ENCODE results near the gene SKIL.
"Not testable (repeated sequence)": the region's sequence is repeated elsewhere in the genome, so short reads cannot be mapped to it uniquely, and the experiment has no call there.

The SKIL gene

DNA sequence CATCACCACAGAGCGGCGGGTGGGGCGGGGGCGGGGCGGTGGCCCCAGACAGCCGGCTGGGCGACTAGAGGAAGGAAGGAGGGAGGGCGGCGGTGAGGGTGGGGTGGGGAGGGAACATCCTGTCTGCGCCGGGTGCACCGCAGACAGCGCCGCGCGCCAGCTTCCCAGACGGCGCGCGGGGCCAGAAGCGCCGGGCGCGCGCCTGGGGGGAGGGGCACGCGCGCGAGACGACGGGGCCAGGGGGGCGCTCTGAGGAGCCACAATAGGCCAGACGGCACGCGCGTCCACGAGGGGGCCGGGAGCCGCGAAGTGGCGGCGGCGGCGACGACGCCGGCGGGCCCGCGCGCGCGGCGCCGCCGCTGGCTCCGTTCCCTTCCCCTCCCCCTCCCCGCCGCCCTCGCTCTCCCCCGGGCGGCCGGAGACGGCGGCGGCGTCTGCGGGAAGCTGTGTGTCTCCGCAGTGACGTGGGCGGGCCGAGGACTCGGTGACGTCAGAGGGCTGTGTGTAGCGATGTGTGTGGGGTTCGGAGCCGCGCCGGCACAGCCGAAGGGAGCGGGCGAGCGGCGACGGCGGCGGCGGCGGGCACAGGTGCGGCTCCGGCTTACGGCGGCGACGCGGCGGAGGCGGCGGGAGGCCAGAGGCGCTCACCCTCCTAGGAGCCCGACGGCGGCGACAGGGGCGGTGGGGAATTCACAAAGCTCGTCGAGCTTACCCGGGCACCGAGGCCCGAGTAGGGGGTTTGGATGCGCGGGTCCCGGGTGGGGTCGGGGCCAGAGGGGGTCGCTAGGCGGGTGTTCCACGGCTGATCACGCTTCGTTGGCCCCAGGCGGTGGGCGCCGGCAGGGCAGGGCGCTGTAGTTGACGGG, at the start of gene SKIL:
Gene SKIL (plus strand): TSS at position 540 of the 866 bp plus-strand sequence. CDS start 2,617 bp downstream, outside the sequence.
- DNase-seq (ENCODE audit: low read depth): peak; percentile 96

DNA sequence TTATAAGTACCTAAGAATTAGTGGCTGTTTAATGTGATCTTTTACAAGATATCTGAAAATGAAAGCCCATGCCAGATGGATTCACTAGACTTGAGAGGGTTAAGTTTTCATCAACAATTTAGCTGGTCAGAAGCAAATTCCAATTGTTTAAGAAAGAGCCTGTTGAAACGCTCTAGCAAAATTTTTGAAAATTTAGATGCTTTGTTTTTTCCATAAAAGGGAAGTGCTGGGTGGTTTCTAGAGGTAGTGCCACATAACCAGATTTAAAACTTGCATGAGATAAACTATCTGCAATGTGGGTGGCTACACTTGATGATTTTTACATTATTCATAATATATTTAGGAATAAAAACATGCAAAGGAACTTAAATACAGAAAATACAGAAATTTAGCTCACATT, 48.5 kb upstream of the SKIL start:
- DNase-seq (ENCODE audit: low read depth): no peak

DNA sequence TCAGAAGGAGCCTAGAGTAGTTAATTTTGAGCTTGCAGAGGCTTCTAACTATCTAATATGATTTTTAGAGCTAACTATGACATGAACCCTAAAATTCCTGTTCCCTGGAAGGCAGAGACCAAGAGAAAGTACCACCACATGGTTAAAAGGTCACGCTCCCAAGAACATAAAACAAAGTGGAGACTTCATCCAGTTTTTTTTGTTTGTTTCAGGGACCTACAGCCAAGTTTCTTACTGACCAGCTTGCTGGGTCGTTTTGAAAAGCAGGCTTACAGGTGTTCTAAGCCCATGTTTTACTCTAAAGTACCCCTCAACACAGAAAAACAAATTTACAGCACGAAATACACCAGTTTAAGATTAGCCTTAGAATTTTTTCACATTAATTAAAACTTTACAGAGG, 39.6 kb upstream of the SKIL start:
- DNase-seq (ENCODE audit: low read depth): no peak

- no peak for DNase-seq (ENCODE audit: low read depth)
These were observed 36.9 kb upstream of the SKIL start for GRCh38 chr3:170320461-170321121.

DNA sequence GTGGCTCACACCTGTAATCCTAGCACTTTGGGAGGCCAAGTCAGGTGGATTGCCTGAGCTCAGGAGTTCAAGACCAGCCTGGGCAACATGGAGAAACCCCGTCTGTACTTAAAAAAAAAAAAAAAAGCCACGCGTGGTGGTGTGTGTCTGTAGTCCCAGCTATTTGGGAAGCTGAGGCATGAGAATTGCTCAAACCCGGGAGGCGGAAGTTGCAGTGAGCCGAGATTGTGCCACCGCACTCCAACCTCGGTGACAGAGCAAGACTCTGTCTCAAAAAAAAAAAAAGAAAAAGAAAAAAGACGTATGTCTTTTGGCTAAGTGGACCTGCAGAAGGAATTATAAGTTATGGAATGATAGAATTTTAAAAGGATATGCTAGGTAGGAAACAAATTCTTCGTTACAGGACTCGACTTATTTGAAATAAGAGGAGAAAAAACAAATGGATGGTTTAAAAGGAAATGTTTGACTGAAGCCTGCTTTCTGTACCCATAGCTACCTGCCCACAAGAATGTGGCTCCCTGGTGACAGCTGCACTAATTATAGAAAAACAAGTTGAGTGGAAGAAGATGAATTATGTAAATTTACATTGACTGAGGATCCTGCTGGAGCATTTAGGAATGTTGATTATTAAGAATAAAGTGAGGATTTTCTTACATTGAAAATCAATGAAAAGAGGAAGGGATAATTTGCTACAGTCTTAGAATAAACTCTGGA, 36.0 kb upstream of the SKIL start:
- no peak for DNase-seq (ENCODE audit: low read depth)

- DNase-seq (ENCODE audit: low read depth): no peak
These were observed 34.8 kb upstream of the SKIL start for GRCh38 chr3:170322566-170323269.

GRCh38 chr3:170323331-170323730, 34.2 kb upstream of the SKIL start:
- no peak for DNase-seq (ENCODE audit: low read depth)

GRCh38 chr3:170324962-170325361, 32.6 kb upstream of the SKIL start:
- DNase-seq (ENCODE audit: low read depth): no peak

DNA sequence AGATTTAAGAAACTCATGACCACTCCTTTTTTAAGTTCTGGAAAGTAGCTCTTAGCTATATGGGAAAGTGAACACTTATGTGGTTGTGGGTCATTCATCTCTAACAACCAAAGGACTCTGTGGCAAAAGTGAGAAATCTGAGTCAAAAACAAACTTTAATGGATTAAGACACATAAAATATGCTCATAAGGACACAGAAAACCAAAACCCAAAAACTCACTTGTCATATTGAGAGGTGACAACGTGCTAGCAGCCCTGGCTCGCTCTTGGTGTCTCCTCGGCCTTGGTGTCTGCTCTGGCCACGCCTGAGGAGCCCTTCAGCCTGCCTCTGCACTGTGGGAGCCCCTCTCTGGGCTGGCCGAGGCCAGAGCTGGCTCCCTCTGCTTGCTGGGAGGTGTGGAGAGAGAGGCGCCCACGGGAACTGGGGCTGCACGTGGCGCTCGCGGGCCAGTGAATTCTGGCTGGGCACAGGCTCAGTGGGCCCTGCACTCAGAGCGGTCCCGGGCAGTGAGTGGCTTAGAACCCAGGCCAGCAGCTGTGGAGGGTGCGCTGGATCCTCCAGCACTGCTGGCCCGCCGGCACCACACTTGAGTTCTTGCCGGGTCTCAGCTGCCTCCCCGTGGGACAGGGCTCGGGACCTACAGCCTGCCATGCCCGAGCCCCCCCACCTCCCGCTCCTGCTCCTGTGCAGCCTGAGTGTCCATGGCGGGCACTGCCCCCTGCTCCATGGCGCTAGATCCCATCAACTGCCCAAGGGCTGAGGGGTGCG, 30.3 kb upstream of the SKIL start:
- no peak for DNase-seq (ENCODE audit: low read depth)

GRCh38 chr3:170327868-170328548, 29.5 kb upstream of the SKIL start:
- not testable (repeated sequence) for DNase-seq (ENCODE audit: low read depth)

DNA sequence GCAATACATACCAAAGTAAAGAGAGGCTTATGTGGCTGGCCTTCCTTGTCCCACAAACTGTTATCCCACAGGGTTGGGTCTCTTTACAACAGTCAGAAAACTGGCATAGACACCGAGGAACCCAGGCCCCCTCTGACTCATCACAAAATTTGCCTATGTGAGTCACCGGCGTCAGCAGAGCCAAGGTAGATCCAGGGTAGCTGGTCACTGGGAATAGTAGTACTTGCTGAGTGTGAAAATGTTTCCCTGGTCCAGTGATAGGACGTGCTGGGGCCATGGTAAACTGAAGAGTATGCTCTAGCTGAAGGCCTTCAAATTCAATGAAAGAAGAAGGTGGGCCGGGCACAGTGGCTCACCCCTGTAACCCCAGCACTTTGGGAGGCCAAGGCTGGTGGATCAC, 27.1 kb upstream of the SKIL start:
- DNase-seq (ENCODE audit: low read depth): no peak

DNA sequence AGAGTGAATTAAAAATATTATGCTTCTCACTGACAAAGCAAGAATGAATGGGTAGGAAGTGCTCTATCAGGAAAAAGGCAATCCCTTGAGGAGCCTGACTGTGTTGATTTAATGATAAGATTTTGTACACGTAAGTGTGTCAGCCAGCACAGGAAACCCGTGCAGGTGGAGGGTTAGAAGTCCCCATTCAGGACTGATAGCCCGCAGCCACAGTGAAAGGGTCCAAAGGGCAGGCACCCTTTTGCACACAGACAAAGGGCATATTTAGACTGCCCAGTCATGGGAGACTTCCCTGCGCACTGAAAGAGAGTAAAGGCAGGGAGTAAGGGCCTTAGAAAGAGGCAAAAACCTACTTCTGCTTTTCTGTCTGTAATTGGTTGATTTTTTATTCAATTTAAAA, 26.4 kb upstream of the SKIL start:
- DNase-seq (ENCODE audit: low read depth): no peak

DNA sequence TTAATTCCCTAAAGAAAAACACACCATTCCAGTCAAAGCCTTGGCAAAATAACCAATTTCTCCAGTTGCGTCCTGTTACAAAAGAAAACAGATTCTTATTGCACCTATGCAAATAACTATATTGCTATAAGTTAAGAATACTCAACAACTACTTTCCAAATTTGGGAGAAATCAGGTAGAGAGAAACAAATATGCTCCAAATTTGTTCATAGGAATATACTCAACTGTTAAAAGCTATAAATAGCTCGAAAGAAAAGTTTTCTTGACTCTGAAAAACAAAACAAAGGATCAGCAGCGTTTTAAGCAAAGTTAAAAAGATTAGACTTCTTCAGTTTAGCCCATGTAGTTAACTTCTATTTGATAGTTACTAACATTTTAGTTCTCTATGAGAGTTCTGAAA, 20.1 kb upstream of the SKIL start:
- no peak for DNase-seq (ENCODE audit: low read depth)

DNA sequence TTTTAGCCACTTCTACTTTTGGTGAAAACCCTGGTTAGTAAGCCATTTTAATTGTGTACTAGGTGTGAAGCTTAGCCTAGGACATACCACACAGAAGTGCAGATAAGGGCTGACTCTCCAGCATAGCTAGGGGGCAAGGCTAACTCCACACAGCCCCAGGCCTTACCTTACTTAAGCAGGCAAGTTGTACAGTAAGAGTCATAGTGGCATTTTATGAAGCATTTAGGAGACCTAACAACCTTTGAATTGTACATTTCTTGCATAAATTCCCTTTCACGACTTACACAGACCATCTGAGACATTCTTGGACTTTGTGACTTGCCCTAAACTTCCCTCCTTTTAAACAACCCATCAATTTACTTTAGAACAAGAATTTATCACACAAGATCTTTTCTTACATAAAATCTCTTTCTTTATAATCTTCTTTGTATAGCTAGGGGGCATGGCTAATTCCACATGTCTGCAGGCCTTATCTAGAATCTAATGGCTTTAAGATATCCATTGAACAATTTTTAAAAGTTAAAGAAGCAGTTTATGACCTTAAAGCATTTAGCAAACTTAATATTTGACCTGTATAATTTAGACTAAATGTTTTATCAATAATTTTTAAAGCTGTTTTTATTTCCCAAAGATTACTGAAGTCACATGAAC, 18.7 kb upstream of the SKIL start:
- no peak for DNase-seq (ENCODE audit: low read depth)

- DNase-seq (ENCODE audit: low read depth): not testable (repeated sequence)
These were observed 15.2 kb upstream of the SKIL start for GRCh38 chr3:170342273-170342672.

DNA sequence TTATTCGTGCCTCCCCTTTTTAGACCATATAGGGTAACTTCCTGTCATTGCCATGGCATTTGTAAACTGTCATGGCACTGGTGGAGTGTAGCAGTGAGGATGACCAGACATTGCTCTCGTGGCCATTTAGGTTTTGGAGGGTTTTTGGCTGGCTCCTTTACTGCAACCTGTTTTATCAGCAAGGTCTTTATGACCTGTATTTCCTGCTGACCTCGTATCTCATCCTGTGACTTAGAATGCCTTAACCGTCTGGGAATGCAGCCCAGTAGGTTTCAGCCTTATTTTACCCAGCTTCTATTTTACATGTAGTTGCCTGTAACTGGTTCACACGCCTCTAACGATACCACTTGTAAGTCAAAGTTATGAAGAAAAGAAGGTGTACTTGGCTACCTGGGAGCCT, 13.7 kb upstream of the SKIL start:
- not testable (repeated sequence) for DNase-seq (ENCODE audit: low read depth)

- DNase-seq (ENCODE audit: low read depth): no peak
These were observed 12.5 kb upstream of the SKIL start for GRCh38 chr3:170344971-170345370.

GRCh38 chr3:170346481-170347392, 10.8 kb upstream of the SKIL start:
- no peak for DNase-seq (ENCODE audit: low read depth)

Data from activated T-cell treated with anti-CD3 and anti-CD28 coated beads for 1 hour (primary cell).